GM23248 (cell line): Measurements from ENCODE around the gene MCM9.

ENCODE experiments used
- EZH2 ChIP-seq: fragments of 200-600 bp; sonication (generic); IDR thresholded peaks from 2 replicates; pipeline ENCODE4 v1.6.1; 2018; ENCODE audit warnings: antibody characterized with exemption, mild to moderate bottlenecking; ENCODE audit not compliant: insufficient read depth, poor library complexity, severe bottlenecking
- EZH2phosphoT487 ChIP-seq: fragments of 200-600 bp; sonication (generic); IDR thresholded peaks from 2 replicates; pipeline ENCODE4 v1.6.1; 2018; ENCODE audit warnings: antibody characterized with exemption, moderate library complexity, mild to moderate bottlenecking, low read depth; ENCODE audit not compliant: insufficient read depth

DNA sequence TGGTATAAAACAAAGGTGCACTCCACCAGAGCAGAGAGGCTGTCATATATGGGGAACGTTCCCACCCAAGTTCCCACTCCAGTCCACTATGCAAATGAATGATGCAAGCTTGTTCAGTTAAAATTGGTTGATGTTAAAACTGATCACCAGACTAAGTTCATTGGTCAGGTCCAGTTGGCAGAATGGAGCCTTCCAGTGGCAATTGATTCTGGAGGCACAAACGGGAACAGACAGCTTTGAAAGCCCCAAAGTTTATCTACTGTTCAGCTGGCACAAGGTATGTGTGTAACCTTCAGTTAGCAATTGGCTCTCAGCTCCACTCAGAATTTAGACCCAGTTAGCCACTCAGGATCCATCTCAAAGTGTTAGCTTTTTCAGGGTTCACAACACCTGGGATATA, 164.1 kb downstream of the MCM9 start:
- TF ChIP-seq EZH2 (no peak), EZH2phosphoT487 (no peak)
